HG03108 (cell line): Measurements from ENCODE around the gene MSMP.

Experiments used
- ATAC-seq: cut with Tn5 transposase; IDR thresholded peaks from one replicate; pipeline ENCODE4 v1.9.1; 2021; ENCODE audit warnings: moderate library complexity; ENCODE audit not compliant: unreplicated experiment

The MSMP gene

DNA sequence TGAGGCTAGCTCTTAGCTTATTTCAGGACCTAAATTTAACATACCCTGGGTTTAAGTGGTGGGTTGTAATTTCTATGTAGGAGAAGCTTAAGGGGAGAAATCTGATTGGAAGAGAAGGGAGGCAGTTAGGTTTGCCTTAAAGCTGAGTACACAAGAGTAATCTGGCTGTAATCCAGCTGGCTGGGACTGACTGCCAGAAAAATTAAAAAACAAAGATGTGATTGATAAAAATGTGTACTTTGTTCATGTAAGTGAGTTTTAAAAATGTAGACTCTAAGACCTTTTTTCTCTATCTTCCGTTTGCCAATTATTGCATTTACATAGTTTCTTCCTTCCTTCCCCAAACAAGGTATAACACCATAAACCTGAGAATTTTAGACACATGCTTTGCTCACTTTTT lies 17.5 kb upstream of the MSMP start:
- ATAC-seq: no peak

- ATAC-seq: no peak
Measured at GRCh38 chr9:35771075-35771433, 17.0 kb upstream of the MSMP start.

DNA sequence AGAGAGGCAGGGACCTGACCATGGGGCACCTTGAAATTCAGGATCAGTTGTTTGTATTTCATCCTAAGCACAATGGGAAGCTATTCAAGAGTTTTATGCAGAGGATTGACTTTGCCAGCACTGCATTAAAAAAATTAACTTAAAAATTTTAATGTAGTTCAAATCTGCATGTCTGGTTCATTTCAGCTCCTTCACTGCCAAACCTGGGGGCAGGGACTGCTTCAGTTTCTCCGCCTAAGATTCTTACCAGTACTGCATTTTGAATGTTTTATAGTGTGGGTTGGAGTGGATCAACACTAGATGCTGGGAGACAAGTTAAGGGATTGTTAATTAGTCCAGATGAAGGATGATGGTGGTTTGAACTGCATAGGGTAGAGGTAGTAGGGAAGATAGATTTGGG lies 15.7 kb upstream of the MSMP start:
- no peak for ATAC-seq

DNA sequence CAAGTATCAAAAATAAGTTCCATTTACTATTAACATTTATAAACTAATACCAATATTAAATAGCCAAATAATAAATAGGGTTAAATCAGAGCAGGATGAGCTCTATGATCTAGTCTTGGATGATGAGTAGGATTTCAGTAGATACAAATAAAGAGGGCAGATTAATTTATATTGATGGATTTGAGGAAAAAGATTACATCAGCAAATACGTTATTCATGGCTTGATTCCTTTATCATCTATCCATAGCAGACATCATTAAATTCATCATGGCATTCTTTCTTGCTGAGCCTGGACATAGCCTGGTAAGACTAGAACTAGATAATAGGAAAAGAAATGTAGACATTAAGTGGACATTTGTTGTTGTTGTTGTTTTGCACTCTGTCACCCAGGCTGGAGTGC lies 13.4 kb upstream of the MSMP start:
- no peak for ATAC-seq

- ATAC-seq: no peak
Measured at GRCh38 chr9:35766997-35767396, 12.9 kb upstream of the MSMP start.

GRCh38 chr9:35763803-35764202 lies 9.7 kb upstream of the MSMP start:
- ATAC-seq: no peak

GRCh38 chr9:35763181-35763580 lies 9.1 kb upstream of the MSMP start:
- ATAC-seq: no peak

GRCh38 chr9:35760651-35761050 lies 6.6 kb upstream of the MSMP start:
- ATAC-seq: no peak

DNA sequence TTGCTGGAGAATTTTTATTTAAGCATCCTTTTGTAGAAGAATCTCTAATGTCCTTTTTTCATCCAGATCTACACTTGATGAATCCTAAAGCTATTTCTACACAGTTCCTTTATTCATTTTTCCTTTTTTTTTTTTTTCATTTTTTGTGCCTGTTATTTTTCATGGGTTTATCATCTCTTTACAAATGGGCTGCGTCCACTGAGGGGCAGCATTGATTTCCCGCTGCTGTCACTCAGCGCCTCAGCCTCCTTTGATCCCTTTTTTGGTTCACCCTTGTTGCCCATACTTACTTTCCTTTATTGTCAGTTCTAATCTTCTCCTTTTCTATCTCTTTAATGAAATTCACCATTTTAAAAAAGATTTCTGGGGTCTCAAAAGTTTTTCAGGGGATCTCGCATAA lies 5.7 kb upstream of the MSMP start:
- ATAC-seq: no peak

DNA sequence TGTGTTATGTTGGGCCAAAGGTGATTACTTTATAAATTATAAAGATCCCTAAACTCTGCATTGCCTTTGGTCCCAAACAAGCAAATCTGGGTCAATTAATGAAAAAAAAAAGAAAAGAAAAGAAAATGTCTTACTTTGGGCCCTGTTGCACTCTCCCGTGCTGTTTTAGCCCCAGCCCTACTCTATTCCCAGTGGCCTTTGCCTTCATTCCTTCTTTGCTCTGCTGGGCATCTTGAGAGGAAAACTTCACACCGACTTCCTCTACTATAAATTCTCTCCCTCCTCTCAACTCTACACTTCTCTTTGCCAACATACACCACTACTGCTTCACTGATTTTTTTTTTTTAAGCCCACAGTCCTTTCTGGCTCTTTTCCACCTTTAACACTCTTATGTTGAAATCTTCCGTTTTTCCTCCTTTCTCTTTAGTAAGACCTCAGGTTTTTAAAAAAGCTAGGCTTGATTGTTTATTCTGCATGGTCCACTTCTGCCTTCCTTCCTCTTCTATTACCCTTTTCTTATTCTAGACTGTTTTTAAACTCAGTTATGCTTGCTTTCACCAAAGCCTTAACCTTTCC lies 4.5 kb upstream of the MSMP start:
- no peak for ATAC-seq

DNA sequence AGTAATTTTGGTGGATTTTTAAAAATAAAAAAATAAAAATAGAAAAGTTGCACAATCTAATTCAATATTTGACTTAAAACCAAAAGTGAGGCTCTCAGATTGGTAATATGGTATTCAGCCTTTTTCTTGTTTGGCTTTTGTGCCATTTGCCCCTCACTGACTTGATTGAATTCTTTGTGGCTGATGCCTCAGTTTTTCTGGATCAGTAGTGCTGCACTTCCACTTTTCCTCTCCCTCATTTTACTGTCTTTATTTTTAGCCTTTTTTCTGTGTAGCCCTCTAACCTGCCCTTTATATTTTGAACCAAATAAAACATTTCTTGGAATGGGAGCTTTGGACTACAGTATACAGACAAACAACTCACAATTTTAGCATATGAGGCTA lies 3.8 kb upstream of the MSMP start:
- ATAC-seq: no peak

DNA sequence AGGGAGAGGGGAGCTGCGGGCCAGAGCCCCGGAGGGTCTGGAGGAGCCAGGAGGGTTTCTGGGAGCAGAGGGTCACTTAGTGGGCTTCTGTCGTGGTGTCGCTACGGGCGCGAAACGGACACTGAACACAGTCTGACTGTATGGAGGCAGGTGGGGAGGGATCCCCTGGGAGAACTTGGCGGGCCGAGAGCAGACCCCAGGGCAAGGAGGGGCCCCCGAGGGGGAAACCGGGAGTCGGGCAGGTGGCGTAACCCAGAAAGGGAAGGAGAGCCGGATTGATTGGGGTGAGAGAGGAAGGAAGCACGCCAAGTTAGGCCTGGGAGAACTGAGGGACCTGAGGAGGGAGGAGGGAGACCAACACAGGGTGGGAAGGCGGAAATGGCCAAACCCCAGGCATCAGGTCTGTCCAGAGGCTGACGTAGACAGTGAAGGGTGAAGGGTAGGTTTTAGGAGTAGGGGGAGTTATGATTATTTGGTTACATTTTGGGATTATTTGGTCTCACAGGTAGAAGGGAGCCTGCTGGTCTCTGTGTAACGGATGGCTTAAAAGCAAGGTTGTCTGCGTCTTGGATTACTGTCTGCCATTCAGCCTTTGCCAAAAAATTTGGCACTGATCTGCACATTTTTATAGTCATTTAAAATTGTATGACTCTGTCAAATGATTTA lies 3.3 kb upstream of the MSMP start:
- peak; percentile 30 for ATAC-seq

DNA sequence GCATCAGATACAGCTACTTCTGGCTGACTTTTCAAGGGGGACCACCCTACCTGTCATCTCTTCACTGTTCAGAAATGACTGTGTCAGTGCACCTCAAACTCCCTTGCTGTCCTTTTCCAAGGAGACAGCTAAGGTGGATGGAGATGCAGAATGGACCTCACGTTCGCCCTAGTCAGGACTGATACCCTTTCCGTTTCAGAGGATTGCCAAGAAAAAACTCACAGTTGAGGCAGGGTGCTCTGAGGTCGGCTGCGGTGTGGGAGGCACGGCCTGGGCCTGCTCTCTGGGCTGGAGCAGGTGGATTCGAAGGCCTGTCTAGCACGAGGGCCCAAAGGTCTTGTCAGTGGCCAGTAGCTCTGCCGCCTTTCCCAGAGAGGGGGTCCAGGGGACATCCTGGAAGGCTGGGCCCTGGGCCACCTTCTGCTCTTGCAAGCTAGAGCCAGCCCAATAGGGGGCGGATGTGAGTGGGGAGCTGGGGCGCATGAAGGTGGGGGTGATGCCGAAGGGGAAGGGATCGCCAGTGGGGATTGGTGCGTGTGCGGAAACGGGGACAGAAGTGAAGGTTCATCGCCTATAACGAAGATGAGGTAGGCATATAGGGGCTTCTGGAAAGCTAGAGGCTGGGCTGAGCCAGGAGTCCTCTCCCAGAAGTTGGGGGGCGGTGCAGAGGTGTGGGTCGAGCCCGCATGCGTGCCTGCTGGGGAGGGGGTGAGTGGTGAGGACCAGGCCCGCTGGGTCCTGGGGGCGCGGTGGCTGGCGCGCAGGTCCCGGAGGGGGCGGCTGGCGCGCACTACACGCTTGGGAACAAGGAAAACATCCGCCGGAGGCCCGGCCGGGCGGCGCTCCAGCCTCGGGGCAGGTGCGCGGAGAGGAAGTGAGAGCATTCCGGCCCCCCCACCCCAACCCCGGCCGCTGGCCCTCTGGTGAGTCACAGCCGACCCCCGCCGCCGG lies 2.5 kb upstream of the MSMP start:
- peak; percentile 43 for ATAC-seq

- ATAC-seq: no peak
Measured at GRCh38 chr9:35755071-35755470, 995 bp upstream of the MSMP start.

- no peak for ATAC-seq
Measured at GRCh38 chr9:35753466-35753865, 610 bp downstream of the MSMP start.

DNA sequence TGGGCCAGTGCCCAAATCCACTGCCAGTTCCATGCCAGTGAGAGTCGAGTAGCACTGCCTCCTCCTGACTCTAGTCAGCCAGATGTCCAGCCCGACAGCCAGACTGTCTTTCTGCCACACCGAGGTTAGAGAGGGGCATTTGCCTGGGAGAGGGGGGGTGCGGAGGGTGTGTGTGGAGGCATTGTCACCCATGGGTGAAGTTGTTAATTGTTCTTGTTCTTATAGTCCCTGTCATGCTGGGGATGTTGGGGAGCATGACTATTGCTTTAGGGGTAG lies 3.9 kb downstream of the MSMP start:
- ATAC-seq: no peak

DNA sequence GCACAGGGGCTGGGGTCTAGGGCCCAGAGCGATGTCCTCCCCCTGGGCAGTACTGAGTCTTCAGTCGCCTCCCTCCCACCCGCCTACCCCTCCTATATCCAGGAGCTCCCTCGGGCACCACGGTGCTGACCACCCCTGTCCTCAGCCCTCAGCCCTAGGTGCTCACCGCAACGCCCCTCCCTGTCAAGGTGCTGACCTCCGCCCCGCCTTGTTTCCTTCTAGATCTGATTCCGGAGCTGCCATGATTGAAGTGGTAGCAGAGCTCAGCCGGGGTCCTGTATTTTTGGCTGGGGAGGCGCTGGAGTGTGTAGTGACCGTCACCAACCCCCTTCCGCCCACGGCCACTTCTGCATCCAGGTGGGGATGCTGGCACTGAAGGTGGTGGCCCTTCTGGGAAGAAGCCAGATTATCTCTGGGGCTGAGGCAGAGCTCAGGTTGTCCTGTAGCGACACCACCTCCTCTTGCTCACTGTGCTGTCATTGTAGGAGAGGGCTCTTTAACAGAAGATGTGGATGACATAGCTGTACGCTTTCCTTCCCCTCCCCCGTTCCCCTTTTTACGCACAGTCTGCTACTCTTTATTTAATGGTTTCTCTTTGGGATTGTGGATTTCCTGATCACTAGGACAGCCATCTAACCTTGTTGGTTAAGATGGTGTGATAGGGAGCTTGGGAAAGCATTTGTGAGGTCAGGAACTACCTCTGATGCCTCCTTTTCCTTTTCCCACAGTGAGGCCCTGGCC lies 4.4 kb downstream of the MSMP start:
- peak; percentile 19 for ATAC-seq

GRCh38 chr9:35748858-35749514 lies 5.1 kb downstream of the MSMP start, which contains the start of the genes GBA2 and RGP1:
TSS of gene GBA2 (minus strand) at chr9:35749228. CDS start at chr9:35748704, 524 bp downstream.
TSS of gene RGP1 (plus strand) at chr9:35749287. CDS start at chr9:35749756, 469 bp downstream.
- ATAC-seq: peak; percentile 80

DNA sequence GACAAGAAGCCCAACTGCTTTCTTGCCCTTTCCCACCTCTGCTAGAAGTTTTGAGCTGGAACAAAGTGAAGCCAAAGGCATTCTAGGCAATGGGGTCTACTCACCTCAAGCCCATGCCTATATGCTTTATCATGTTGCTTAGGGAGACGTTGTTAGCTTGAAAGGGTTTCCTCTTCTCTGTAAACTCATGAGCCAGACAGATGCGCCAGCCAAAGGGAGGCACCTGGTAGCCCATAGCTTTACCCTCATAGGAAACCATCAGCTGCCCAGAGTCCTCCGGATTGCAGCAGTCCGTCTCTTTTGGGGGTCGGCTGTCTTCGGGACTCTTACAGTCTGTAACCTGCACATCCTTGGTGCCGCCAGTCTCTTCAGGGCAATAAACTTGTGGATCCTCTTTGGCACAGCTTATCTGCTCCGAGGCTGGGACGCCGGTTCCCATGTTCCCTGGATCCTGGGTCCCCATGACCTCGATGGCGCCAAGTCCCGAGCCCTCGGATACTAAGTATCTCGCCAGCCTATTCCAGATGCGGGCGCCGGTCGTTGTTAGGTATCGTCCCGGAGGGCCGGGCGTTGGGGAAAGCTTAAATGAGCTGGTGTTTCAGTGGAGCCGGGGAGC lies 5.7 kb downstream of the MSMP start:
- ATAC-seq: peak; percentile 2

DNA sequence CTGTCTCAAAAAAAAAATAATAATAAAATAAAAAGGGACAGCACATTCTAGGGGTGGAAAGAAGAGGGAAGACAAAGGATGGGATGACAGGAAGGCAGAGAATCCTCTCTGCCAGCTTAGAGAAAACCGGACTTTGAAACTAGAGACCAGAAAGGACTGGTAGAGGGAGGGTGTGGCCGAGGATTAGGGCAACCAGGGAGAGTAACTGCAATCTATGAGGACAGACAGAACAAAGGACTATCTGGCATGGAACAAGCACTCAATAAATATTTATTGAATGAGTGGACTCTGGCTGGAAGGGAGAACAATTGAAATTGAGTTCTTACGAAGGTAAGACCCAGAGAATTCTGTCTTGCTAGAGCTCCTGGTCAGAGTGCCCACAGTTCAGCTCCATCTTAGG lies 7.5 kb downstream of the MSMP start:
- ATAC-seq: no peak
